ENCODE results near the gene XRCC3.

XRCC3 gene

DNA sequence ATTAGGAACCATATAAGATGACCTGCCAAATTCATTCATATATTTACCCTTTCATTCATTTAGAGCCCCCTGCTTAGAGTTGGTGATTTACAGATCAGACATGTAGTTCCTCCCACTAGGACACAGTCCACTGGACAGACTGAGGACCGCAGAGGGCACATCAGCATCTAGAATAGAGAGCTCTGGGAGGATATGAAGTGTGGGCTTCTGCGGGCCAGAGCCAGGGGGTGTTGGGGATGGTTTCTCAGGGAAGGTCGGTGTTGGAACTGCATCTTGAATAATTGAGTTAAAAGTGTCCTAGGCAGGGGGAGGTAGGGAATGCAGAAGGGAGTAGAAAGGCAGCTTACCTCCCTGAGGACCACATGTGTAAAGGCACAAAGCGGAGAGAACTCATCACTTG lies 43.3 kb downstream of the XRCC3 start:
- Histone ChIP-seq H3K9me3 (ENCODE audit: insufficient read depth, low read depth, low read length) (no peaks in the 10 kb centered on the region), H3K4me3 (ENCODE audit: low read depth, low read length) (no peak overlapping the region), H3K36me3 (ENCODE audit: control insufficient read depth in 1 of 2, insufficient read depth in 2 of 2, low read length in 2 of 2) (peaks cover 56 to 68% of the 10 kb centered on the region in 2 experiments), H3K4me2 (ENCODE audit: low read length) (no peak overlapping the region), H3K27ac (ENCODE audit: low read depth, low read length) (no peak overlapping the region), H3K79me1 (ENCODE audit: low read length) (no peaks in the 10 kb centered on the region), H2AFZ (ENCODE audit: insufficient read depth, low read length, poor library complexity) (no peak overlapping the region), H4K91ac (ENCODE audit: low read depth, low read length) (no peak overlapping the region), H2AK5ac (ENCODE audit: low read length) (no peak overlapping the region), H3K27me3 (ENCODE audit: insufficient read depth, low read length) (no peaks in the 10 kb centered on the region), H3K79me2 (ENCODE audit: control insufficient read depth, insufficient read depth, low read length, poor library complexity) (no peaks in the 10 kb centered on the region), H2BK120ac (ENCODE audit: insufficient read depth, low read length, poor library complexity) (no peak overlapping the region), H2BK12ac (ENCODE audit: low read length) (no peak overlapping the region), H4K8ac (ENCODE audit: low read depth, low read length) (no peak overlapping the region), H4K12ac (ENCODE audit: low read depth, low read length) (no peak overlapping the region), H3K14ac (ENCODE audit: low read length) (no peak overlapping the region), H3K4me1 (ENCODE audit: control insufficient read depth in 1 of 2, insufficient read depth in 2 of 2, low read length in 2 of 2) (no peaks in the 10 kb centered on the region), H3K18ac (ENCODE audit: low read length) (no peak overlapping the region), H2BK5ac (ENCODE audit: low read depth, low read length, poor library complexity) (no peak overlapping the region), H3K23ac (ENCODE audit: low read length) (no peak overlapping the region), H3K4ac (ENCODE audit: low read depth, low read length) (no peak overlapping the region), H3K9ac (ENCODE audit: low read length) (no peak overlapping the region)
- no peak for DNase-seq
- WGBS (ENCODE audit: extremely low coverage, insufficient coverage, insufficient read length): no CpG with 5 or more reads among the region's 4 CpGs

DNA sequence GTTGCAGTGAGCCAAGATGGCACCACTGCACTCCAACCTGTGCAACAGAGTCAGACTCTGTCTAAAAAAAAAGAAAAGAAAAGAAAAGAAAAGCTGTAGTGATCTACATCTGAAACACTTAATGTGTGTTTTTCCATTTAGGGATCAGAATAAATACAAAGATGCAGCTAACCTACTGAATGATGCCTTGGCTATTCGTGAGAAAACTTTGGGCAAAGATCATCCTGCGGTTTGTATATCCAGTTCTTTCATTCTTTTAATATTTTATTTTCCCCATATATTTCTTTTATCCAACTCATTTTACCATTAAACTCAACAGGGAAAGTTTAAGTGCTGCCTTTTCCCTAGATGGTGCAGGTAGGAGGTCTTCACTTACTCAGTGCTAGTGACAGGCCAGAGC lies 45.9 kb downstream of the XRCC3 start:
- Histone ChIP-seq H3K27me3 (ENCODE audit: insufficient read depth, low read length) (no peaks in the 10 kb centered on the region), H3K36me3 (ENCODE audit: control insufficient read depth in 1 of 2, insufficient read depth in 2 of 2, low read length in 2 of 2) (peaks cover 47 to 54% of the 10 kb centered on the region in 2 experiments), H3K23ac (ENCODE audit: low read length) (no peak overlapping the region), H3K4me2 (ENCODE audit: low read length) (no peak overlapping the region), H3K79me2 (ENCODE audit: control insufficient read depth, insufficient read depth, low read length, poor library complexity) (no peaks in the 10 kb centered on the region), H2BK120ac (ENCODE audit: insufficient read depth, low read length, poor library complexity) (no peak overlapping the region), H2AFZ (ENCODE audit: insufficient read depth, low read length, poor library complexity) (no peak overlapping the region), H3K79me1 (ENCODE audit: low read length) (no peaks in the 10 kb centered on the region), H3K27ac (ENCODE audit: low read depth, low read length) (no peak overlapping the region), H3K9me3 (ENCODE audit: insufficient read depth, low read depth, low read length) (no peaks in the 10 kb centered on the region), H2AK5ac (ENCODE audit: low read length) (no peak overlapping the region), H4K8ac (ENCODE audit: low read depth, low read length) (no peak overlapping the region), H2BK12ac (ENCODE audit: low read length) (no peak overlapping the region), H3K4me1 (ENCODE audit: control insufficient read depth in 1 of 2, insufficient read depth in 2 of 2, low read length in 2 of 2) (peaks cover 2 to 4% of the 10 kb centered on the region in 2 experiments), H4K91ac (ENCODE audit: low read depth, low read length) (no peak overlapping the region), H3K14ac (ENCODE audit: low read length) (no peak overlapping the region), H2BK5ac (ENCODE audit: low read depth, low read length, poor library complexity) (no peak overlapping the region), H3K9ac (ENCODE audit: low read length) (no peak overlapping the region), H4K12ac (ENCODE audit: low read depth, low read length) (no peak overlapping the region), H3K4ac (ENCODE audit: low read depth, low read length) (no peak overlapping the region), H3K18ac (ENCODE audit: low read length) (no peak overlapping the region), H3K4me3 (ENCODE audit: low read depth, low read length) (no peak overlapping the region)
- no CpG with 5 or more reads among the region's 2 CpGs for WGBS (ENCODE audit: extremely low coverage, insufficient coverage, insufficient read length)
- DNase-seq: no peak

DNA sequence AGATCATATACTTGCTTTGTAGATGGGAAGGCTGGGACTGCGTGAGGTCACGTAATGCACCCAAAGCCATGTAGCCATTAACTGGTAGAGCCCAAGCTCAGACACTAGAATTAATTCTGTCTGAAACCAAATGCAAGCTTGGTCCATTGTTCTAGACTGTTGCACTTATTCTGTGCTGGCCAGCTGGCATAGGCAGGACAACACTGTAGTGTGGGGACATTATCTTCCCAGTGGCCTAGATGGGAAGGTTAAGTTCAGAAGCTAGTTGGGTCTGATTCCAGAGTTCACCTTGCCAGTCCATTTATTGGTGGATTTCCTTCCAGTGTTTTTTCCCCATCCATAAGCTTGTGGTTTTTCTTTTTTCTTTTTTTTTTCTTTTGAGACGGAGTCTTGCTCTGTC lies 47.1 kb downstream of the XRCC3 start:
- Histone ChIP-seq H3K27ac (ENCODE audit: low read depth, low read length) (no peak overlapping the region), H3K4ac (ENCODE audit: low read depth, low read length) (no peak overlapping the region), H4K8ac (ENCODE audit: low read depth, low read length) (no peak overlapping the region), H3K14ac (ENCODE audit: low read length) (no peak overlapping the region), H3K79me2 (ENCODE audit: control insufficient read depth, insufficient read depth, low read length, poor library complexity) (peaks cover 2% of the 10 kb centered on the region), H2BK120ac (ENCODE audit: insufficient read depth, low read length, poor library complexity) (no peak overlapping the region), H3K36me3 (ENCODE audit: control insufficient read depth in 1 of 2, insufficient read depth in 2 of 2, low read length in 2 of 2) (peaks cover 45 to 53% of the 10 kb centered on the region in 2 experiments), H3K4me1 (ENCODE audit: control insufficient read depth in 1 of 2, insufficient read depth in 2 of 2, low read length in 2 of 2) (peaks cover 8 to 10% of the 10 kb centered on the region in 2 experiments), H3K23ac (ENCODE audit: low read length) (no peak overlapping the region), H3K9ac (ENCODE audit: low read length) (no peak overlapping the region), H3K18ac (ENCODE audit: low read length) (no peak overlapping the region), H2AFZ (ENCODE audit: insufficient read depth, low read length, poor library complexity) (no peak overlapping the region), H3K9me3 (ENCODE audit: insufficient read depth, low read depth, low read length) (no peaks in the 10 kb centered on the region), H2AK5ac (ENCODE audit: low read length) (no peak overlapping the region), H3K79me1 (ENCODE audit: low read length) (peaks cover 6% of the 10 kb centered on the region), H3K27me3 (ENCODE audit: insufficient read depth, low read length) (no peaks in the 10 kb centered on the region), H2BK12ac (ENCODE audit: low read length) (no peak overlapping the region), H3K4me2 (ENCODE audit: low read length) (no peak overlapping the region), H2BK5ac (ENCODE audit: low read depth, low read length, poor library complexity) (no peak overlapping the region), H4K12ac (ENCODE audit: low read depth, low read length) (no peak overlapping the region), H3K4me3 (ENCODE audit: low read depth, low read length) (no peak overlapping the region), H4K91ac (ENCODE audit: low read depth, low read length) (no peak overlapping the region)
- no peak for DNase-seq
- no CpG with 5 or more reads among the region's 3 CpGs for WGBS (ENCODE audit: extremely low coverage, insufficient coverage, insufficient read length)

DNA sequence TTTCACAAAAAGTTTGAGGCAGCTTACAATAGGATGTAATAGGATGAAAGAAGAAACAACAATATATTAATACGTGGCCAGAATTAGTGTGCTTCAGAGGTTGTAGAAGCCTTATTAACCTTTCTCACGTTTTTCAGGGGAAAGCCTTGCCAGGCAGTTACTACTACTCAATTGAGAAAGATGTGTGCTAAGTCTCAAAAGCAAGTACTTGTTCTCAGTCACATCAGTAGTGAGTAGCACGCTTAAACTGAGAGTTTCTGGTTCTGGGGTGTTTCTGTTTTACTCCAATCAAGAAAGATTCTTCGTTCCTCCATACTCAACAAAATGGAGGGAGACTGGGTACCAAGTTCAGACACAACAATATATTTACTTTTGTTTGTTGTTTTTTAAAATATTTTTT lies 47.6 kb downstream of the XRCC3 start:
- Histone ChIP-seq H4K91ac (ENCODE audit: low read depth, low read length) (no peak overlapping the region), H3K27ac (ENCODE audit: low read depth, low read length) (no peak overlapping the region)
- WGBS (ENCODE audit: extremely low coverage, insufficient coverage, insufficient read length): no CpG with 5 or more reads among the region's 4 CpGs

More for the DNA sequence above, 47.6 kb downstream of the XRCC3 start:
- no peak overlapping the region for H2BK12ac ChIP-seq (ENCODE audit: low read length)
- no peak overlapping the region for H3K23ac ChIP-seq (ENCODE audit: low read length)
- no peak overlapping the region for H4K8ac ChIP-seq (ENCODE audit: low read depth, low read length)
- peaks cover 2% of the 10 kb centered on the region for H3K79me2 ChIP-seq (ENCODE audit: control insufficient read depth, insufficient read depth, low read length, poor library complexity)
- H3K36me3 ChIP-seq (ENCODE audit: control insufficient read depth in 1 of 2, insufficient read depth in 2 of 2, low read length in 2 of 2): peaks cover 44 to 50% of the 10 kb centered on the region in 2 experiments
- H3K4me3 ChIP-seq (ENCODE audit: low read depth, low read length): no peak overlapping the region
- H3K18ac ChIP-seq (ENCODE audit: low read length): no peak overlapping the region
- no peak for DNase-seq
- H3K9me3 ChIP-seq (ENCODE audit: insufficient read depth, low read depth, low read length): no peaks in the 10 kb centered on the region
- H2AK5ac ChIP-seq (ENCODE audit: low read length): no peak overlapping the region
- no peaks in the 10 kb centered on the region for H3K27me3 ChIP-seq (ENCODE audit: insufficient read depth, low read length)
- no peak overlapping the region for H3K4me2 ChIP-seq (ENCODE audit: low read length)
- no peak overlapping the region for H4K12ac ChIP-seq (ENCODE audit: low read depth, low read length)
- H3K79me1 ChIP-seq (ENCODE audit: low read length): peaks cover 6% of the 10 kb centered on the region
- H3K9ac ChIP-seq (ENCODE audit: low read length): no peak overlapping the region
- no peak overlapping the region for H3K4ac ChIP-seq (ENCODE audit: low read depth, low read length)
- peaks cover 9 to 10% of the 10 kb centered on the region in 2 experiments for H3K4me1 ChIP-seq (ENCODE audit: control insufficient read depth in 1 of 2, insufficient read depth in 2 of 2, low read length in 2 of 2)
- no peak overlapping the region for H2BK120ac ChIP-seq (ENCODE audit: insufficient read depth, low read length, poor library complexity)
- H2BK5ac ChIP-seq (ENCODE audit: low read depth, low read length, poor library complexity): no peak overlapping the region
- no peak overlapping the region for H2AFZ ChIP-seq (ENCODE audit: insufficient read depth, low read length, poor library complexity)
- no peak overlapping the region for H3K14ac ChIP-seq (ENCODE audit: low read length)
